Omental fat pad (tissue), 4 donors: ENCODE measurements around the gene TDRD12. TPM values are rescaled to one million over a fixed set of nuclear protein-coding genes. Genes with fewer than 3 reads are reported as not detected.

Source experiments
- ATAC-seq: fragments of 150-250 bp; one replicate; pipeline ENCODE4 v1.9.1; 2016; ENCODE audit warnings: mild to moderate bottlenecking, moderate library complexity; ENCODE audit not compliant: low FRiP score
- DNase-seq: peaks from one replicate; pipeline ENCODE4 v3.0.0-alpha.2; 2019; ENCODE audit warnings: low spot score
- CTCF ChIP-seq, 3 donors: fragments of 450-650 bp; IDR thresholded peaks; one replicate each; pipeline ENCODE4 v1.5.1; 2016 to 2017; ENCODE audit warnings: antibody characterized with exemption in 3 of 3, mild to moderate bottlenecking in 3 of 3, moderate library complexity in 2 of 3
- small RNA-seq: library from RNA; depleted of rRNA; stranded (forward); fragments of <200 nt; gene quantifications from one replicate; pipeline ENCODE3, GENCODE V24; 2016
- total RNA-seq, 4 donors: library from RNA; depleted of rRNA; stranded (reverse); fragments of >200 nt; gene quantifications; one replicate each; pipeline ENCODE4 v1.1.0, GENCODE V29; 2016

TDRD12 gene
- total RNA-seq, 4 donors from 2014 or later: 0.50 to 1.3 TPM; not detected in 2

- DNase-seq: no peak
- no peak for ATAC-seq
- no peak for TF ChIP-seq CTCF (IDR thresholded peaks at IDR 0.05)
These were observed 155.0 kb downstream of the TDRD12 start for GRCh38 chr19:32874605-32875004.

- no peak for DNase-seq
- TF ChIP-seq CTCF (IDR thresholded peaks at IDR 0.05): no peak
- no peak for ATAC-seq
These were observed 155.9 kb downstream of the TDRD12 start for GRCh38 chr19:32875428-32875827.

- no peak for ATAC-seq
- DNase-seq: no peak
- no peak for TF ChIP-seq CTCF (IDR thresholded peaks at IDR 0.05)
These were observed 156.8 kb downstream of the TDRD12 start for GRCh38 chr19:32876236-32876918.

- no peak for TF ChIP-seq CTCF (IDR thresholded peaks at IDR 0.05)
- DNase-seq (no peak), ATAC-seq (no peak)
These were observed 157.3 kb downstream of the TDRD12 start for GRCh38 chr19:32876919-32877285.

Small RNAs within 50 kb of the gene (small RNA-seq; reads per million reads assigned to genes)
- not detected for gene RN7SKP22

Other genes starting within 250 kb of the TDRD12 start
- 100 to 1,000 TPM in 1 of 4 donors, 10 to 100 TPM in 3; 75.2 to 118 (median 97.3) TPM for gene PDCD5, start 138.6 kb upstream of the TDRD12 start, total RNA-seq
- gene ANKRD27, start 44.6 kb upstream of the TDRD12 start, total RNA-seq: 10 to 100 TPM; 22.7 to 38.5 (median 30.1) TPM
- gene RGS9BP, start 43.9 kb upstream of the TDRD12 start, total RNA-seq: under 1 TPM; 0.19 to 0.79 (median 0.28) TPM
- 10 to 100 TPM in 2 of 4 donors, 1 to 10 TPM in 2; 6.1 to 15.9 (median 9.7) TPM for gene NUDT19, start 27.9 kb upstream of the TDRD12 start, total RNA-seq
- gene SLC7A9, start 150.0 kb downstream of the TDRD12 start, total RNA-seq: 1 to 10 TPM in 1 of 4 donors, under 1 TPM in 1, not detected in 2; 0.36 to 1.4 TPM